DMS 273 treated with DMSO at 0.1 percent for 48 hours (cell line): ENCODE results near the gene FRMPD4.

Experiments
- DNase-seq: peaks from one replicate; lab custom pipeline; 2025; lab: John Stamatoyannopoulos, UW

Gene FRMPD4

GRCh38 chrX:12439416-12439815, 301.1 kb downstream of the FRMPD4 start:
- DNase-seq = no peak

- no peak for DNase-seq
Measured at GRCh38 chrX:12440246-12440645, 302.0 kb downstream of the FRMPD4 start.

- no peak for DNase-seq
Measured at GRCh38 chrX:12441381-12442128, 303.3 kb downstream of the FRMPD4 start.

GRCh38 chrX:12443534-12444098, 305.3 kb downstream of the FRMPD4 start:
- no peak for DNase-seq

GRCh38 chrX:12446342-12447075, 308.2 kb downstream of the FRMPD4 start:
- no peak for DNase-seq

GRCh38 chrX:12447448-12448064, 309.3 kb downstream of the FRMPD4 start:
- DNase-seq = no peak

GRCh38 chrX:12452268-12452667, 314.0 kb downstream of the FRMPD4 start:
- no peak for DNase-seq

- no peak for DNase-seq
Measured at GRCh38 chrX:12460929-12461328, 322.7 kb downstream of the FRMPD4 start.

GRCh38 chrX:12463052-12463451, 324.8 kb downstream of the FRMPD4 start:
- DNase-seq = no peak

GRCh38 chrX:12463873-12464272, 325.6 kb downstream of the FRMPD4 start:
- no peak for DNase-seq

- no peak for DNase-seq
Measured at GRCh38 chrX:12467321-12467720, 329.0 kb downstream of the FRMPD4 start.

- no peak for DNase-seq
Measured at GRCh38 chrX:12469296-12469695, 331.0 kb downstream of the FRMPD4 start.

GRCh38 chrX:12471061-12471460, 332.8 kb downstream of the FRMPD4 start:
- DNase-seq = no peak

GRCh38 chrX:12480956-12481355, 342.7 kb downstream of the FRMPD4 start:
- DNase-seq = no peak

- no peak for DNase-seq
Measured at GRCh38 chrX:12488220-12488619, 349.9 kb downstream of the FRMPD4 start.

GRCh38 chrX:12488771-12489170, 350.5 kb downstream of the FRMPD4 start:
- no peak for DNase-seq

GRCh38 chrX:12489341-12489740, 351.1 kb downstream of the FRMPD4 start:
- DNase-seq = no peak

GRCh38 chrX:12494400-12495138, 356.3 kb downstream of the FRMPD4 start:
- no peak for DNase-seq

GRCh38 chrX:12496343-12496742, 358.1 kb downstream of the FRMPD4 start:
- no peak for DNase-seq

GRCh38 chrX:12497832-12498591, 359.7 kb downstream of the FRMPD4 start:
- no peak for DNase-seq

- no peak for DNase-seq
Measured at GRCh38 chrX:12505127-12505526, 366.9 kb downstream of the FRMPD4 start.
